Renal cortical epithelial cell (primary cell): Measurements from ENCODE around the gene PCDHGA11. TPM values are rescaled to one million over a fixed set of nuclear protein-coding genes. Genes with fewer than 3 reads are reported as not detected.
"Not testable (repeated sequence)": the region's sequence is repeated elsewhere in the genome, so short reads cannot be mapped to it uniquely, and the experiment has no call there.

ENCODE experiments used
- DNase-seq: peaks from one replicate; pipeline ENCODE4 v3.0.0-alpha.2; 2011; ENCODE audit warnings: low read depth
- total RNA-seq: library from RNA; depleted of rRNA; stranded (reverse); fragments of >200 nt; gene quantifications from 2 replicates; pipeline ENCODE4 v1.2.3, GENCODE V29; 2014

PCDHGA11 gene
- total RNA-seq, 1 donor from 2014 or later = 3.1 TPM

DNA sequence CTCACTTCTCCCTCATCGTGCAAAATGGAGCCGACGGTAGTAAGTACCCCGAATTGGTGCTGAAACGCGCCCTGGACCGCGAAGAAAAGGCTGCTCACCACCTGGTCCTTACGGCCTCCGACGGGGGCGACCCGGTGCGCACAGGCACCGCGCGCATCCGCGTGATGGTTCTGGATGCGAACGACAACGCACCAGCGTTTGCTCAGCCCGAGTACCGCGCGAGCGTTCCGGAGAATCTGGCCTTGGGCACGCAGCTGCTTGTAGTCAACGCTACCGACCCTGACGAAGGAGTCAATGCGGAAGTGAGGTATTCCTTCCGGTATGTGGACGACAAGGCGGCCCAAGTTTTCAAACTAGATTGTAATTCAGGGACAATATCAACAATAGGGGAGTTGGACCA, 10.4 kb downstream of the PCDHGA11 start:
- no peak for DNase-seq

DNA sequence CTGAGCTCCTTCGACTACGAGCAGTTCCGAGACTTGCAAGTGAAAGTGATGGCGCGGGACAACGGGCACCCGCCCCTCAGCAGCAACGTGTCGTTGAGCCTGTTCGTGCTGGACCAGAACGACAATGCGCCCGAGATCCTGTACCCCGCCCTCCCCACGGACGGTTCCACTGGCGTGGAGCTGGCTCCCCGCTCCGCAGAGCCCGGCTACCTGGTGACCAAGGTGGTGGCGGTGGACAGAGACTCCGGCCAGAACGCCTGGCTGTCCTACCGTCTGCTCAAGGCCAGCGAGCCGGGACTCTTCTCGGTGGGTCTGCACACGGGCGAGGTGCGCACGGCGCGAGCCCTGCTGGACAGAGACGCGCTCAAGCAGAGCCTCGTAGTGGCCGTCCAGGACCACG, 11.5 kb downstream of the PCDHGA11 start:
- DNase-seq = not testable (repeated sequence)

DNA sequence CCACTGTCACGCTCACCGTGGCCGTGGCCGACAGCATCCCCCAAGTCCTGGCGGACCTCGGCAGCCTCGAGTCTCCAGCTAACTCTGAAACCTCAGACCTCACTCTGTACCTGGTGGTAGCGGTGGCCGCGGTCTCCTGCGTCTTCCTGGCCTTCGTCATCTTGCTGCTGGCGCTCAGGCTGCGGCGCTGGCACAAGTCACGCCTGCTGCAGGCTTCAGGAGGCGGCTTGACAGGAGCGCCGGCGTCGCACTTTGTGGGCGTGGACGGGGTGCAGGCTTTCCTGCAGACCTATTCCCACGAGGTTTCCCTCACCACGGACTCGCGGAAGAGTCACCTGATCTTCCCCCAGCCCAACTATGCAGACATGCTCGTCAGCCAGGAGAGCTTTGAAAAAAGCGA, 11.9 kb downstream of the PCDHGA11 start:
- DNase-seq = not testable (repeated sequence)

DNA sequence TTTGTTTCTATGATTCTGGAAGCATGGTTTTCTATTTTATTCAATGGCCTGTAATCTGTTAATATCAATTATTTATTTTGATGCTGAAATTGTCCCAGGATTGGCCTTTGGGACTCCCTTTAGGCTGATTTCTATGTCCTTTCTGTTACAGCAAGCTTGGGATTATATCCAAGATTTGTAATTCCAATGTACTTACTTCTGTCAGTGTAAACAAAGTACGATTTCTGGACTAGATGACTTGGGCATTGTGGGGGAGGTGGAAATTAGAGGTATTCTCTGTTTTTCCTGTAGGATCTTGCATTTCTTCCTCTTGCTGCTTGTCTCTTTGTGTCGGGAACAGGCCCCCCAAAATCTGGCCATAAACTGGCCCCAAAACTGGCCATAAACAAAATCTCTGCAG, 13.2 kb downstream of the PCDHGA11 start:
- DNase-seq = no peak

DNA sequence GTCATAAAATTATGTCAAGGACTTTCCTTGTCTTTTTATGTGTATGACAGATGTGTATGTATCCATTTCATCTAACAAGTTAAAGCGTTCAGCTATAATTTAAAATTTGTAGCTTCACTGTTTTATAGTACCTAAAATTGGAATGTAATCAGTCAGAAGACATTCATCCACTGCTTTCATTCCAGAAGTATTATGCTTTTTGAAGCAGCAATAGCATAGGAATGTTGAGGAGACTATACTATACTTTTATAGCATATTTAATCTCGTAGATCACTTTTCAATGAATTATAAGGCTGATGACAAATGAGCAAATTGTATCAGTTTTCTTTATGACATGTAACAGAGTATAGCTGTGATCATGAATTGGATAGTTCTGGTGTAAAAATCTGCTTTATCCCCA, 16.4 kb downstream of the PCDHGA11 start:
- no peak for DNase-seq

DNA sequence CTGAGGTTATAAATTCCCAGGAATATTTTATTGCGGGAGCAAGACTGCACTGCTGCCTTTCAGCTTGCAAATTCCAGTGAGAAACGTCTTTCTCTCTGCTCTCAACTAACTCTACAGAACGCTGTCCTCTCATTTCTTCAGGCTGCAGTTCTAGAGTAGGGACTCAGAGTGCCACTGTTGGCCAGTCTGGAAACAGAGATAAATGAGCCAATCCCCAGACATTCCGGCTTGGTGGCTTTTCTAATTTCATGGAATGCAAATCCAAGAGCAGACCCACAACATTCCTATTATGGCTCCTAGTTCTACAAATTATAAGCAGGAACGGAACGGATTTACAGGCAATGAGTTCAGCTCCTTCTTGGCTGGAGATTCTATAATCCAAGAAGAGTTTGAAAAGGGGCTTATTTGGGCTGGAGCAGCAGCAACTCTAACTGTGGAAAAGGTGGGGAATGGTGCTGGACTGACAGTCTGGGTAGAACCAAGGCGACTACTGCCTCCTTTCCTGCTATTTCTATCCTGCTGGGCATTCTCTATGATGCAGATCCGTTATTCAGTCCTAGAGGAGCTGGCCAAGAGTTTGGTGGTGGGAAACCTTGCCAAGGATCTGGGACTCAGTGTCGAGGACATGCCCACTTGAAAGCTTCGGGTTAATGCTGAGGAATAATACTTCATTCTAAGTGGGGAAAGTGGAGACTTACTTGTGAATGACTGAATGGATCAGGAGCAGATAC, 18.7 kb downstream of the PCDHGA11 start:
- DNase-seq = no peak

DNA sequence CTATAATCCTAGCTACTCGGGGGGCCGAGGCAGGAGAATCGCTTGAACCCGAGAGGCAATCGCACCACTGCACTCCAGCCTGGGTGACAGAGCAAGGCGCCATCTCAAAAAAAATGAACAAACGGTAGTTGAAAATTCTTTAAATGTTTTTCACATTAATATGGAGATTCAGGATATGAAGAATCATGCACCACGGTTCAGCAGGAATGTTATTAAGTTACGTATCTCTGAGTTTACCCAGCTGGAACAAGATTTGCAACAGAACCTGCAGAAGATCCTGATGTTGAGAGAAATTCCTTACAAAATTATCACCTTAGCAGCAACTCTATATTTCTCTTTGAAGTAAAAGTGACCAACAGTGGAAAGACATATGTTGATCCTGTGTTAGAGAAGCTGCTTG, 19.5 kb downstream of the PCDHGA11 start:
- no peak for DNase-seq

DNA sequence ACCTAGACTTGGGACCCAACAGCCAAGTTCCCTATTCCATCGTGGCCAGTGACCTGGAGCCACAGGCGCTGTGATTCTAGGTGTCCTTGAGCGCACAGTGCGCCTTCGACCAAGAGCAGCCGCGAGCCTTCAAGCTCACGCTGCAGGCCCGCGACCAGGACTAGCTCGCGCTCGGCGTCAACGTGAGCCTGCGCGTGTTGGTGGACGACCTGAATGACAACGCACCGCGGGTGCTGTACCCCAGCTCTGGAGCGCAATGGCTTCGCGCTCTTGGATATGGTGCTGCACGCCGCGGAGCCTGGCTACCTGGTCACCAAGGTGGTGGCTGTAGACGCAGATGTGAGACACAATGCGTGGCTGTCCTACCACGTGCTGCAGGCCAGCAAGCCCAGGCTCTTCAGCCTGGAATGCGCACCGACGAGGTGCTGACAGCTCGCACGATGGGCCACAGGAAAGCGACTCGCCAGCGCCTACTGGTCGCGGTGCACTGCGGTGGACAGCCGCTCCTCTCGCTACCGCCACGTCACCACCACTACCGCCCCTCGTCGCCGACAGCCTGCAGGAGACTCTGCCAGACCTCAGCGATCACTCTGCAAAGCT, 20.8 kb downstream of the PCDHGA11 start:
- DNase-seq = no peak

DNA sequence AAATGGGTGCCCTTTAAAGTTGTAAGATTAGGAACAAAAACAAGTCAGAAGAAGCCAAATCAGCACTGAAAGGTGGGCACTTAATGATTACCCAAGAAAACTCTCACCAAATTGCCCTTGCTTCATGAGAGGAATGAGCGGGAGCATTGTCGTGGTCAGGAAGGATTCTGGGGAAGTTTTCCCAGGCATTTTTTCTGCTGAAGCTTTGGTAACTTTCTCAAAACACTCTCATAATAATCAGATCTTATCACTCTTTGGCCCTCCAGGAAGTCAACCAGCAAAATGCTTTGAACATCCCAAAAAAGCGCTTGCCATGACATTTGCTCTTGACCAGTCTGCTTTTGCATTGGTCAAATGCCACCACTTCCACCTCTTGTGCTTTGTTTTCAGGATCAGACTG, 44.5 kb downstream of the PCDHGA11 start:
- peak; percentile 46 for DNase-seq

Other genes with a start within 250 kb of the PCDHGA11 start
- gene PCDHB7, start 248.4 kb upstream of the PCDHGA11 start, total RNA-seq = under 0.01 and 0.85 TPM in 2 replicates
- 0.17 and 0.55 TPM in 2 replicates for gene PCDHB8, start 243.3 kb upstream of the PCDHGA11 start, total RNA-seq
- gene PCDHB16, start 238.7 kb upstream of the PCDHGA11 start, total RNA-seq = 0.17 and 1.4 TPM in 2 replicates
- gene PCDHB9, start 233.9 kb upstream of the PCDHGA11 start, total RNA-seq = 0.17 and 0.60 TPM in 2 replicates
- gene PCDHB10, start 228.7 kb upstream of the PCDHGA11 start, total RNA-seq = 0.35 and 0.85 TPM in 2 replicates
- gene PCDHB11, start 221.4 kb upstream of the PCDHGA11 start, total RNA-seq = 0.17 and 1.6 TPM in 2 replicates
- gene PCDHB12, start 212.3 kb upstream of the PCDHGA11 start, total RNA-seq = 1.2 TPM in 1 of 2 replicates, not detected in the other
- gene PCDHB13, start 207.1 kb upstream of the PCDHGA11 start, total RNA-seq = 0.17 and 2.9 TPM in 2 replicates
- gene PCDHB14, start 197.7 kb upstream of the PCDHGA11 start, total RNA-seq = 0.35 and 3.5 TPM in 2 replicates
- gene PCDHB15, start 175.7 kb upstream of the PCDHGA11 start, total RNA-seq = under 0.01 and 1.3 TPM in 2 replicates
- 0.20 and 1.0 TPM in 2 replicates for gene SLC25A2, start 117.0 kb upstream of the PCDHGA11 start, total RNA-seq
- gene TAF7, start 100.3 kb upstream of the PCDHGA11 start, total RNA-seq = 68.9 and 99.9 TPM in 2 replicates
- gene PCDHGA1, start 90.5 kb upstream of the PCDHGA11 start, total RNA-seq = under 0.01 and 0.80 TPM in 2 replicates
- 1.2 and 3.1 TPM in 2 replicates for gene PCDHGA2, start 82.3 kb upstream of the PCDHGA11 start, total RNA-seq
- 0.17 and 1.0 TPM in 2 replicates for gene PCDHGA3, start 77.2 kb upstream of the PCDHGA11 start, total RNA-seq
- gene PCDHGB1, start 71.0 kb upstream of the PCDHGA11 start, total RNA-seq = 0.35 and 4.0 TPM in 2 replicates
- gene PCDHGA4, start 66.0 kb upstream of the PCDHGA11 start, total RNA-seq = 0.87 and 2.1 TPM in 2 replicates
- gene PCDHGB2, start 61.1 kb upstream of the PCDHGA11 start, total RNA-seq = 0.35 and 2.7 TPM in 2 replicates
- under 0.01 and 1.3 TPM in 2 replicates for gene PCDHGA5, start 56.9 kb upstream of the PCDHGA11 start, total RNA-seq
- 0.52 and 2.3 TPM in 2 replicates for gene PCDHGB3, start 50.8 kb upstream of the PCDHGA11 start, total RNA-seq
- 0.69 and 2.1 TPM in 2 replicates for gene PCDHGA6, start 47.2 kb upstream of the PCDHGA11 start, total RNA-seq
- gene PCDHGA7, start 38.3 kb upstream of the PCDHGA11 start, total RNA-seq = 0.52 and 2.3 TPM in 2 replicates
- 4.9 and 12.5 TPM in 2 replicates for gene PCDHGB4, start 33.4 kb upstream of the PCDHGA11 start, total RNA-seq
- 0.69 and 1.6 TPM in 2 replicates for gene PCDHGA8, start 28.4 kb upstream of the PCDHGA11 start, total RNA-seq
- 9.4 and 17.8 TPM in 2 replicates for gene PCDHGB5, start 23.1 kb upstream of the PCDHGA11 start, total RNA-seq
- gene PCDHGA9, start 18.3 kb upstream of the PCDHGA11 start, total RNA-seq = 0.52 and 3.2 TPM in 2 replicates
- gene PCDHGB6, start 13.0 kb upstream of the PCDHGA11 start, total RNA-seq = 1.0 and 2.3 TPM in 2 replicates
- 0.52 and 5.1 TPM in 2 replicates for gene PCDHGA10, start 8.1 kb upstream of the PCDHGA11 start, total RNA-seq
- gene PCDHGB7, start 3.4 kb upstream of the PCDHGA11 start, total RNA-seq = 1.7 and 10.4 TPM in 2 replicates
- gene PCDHGA12, start 9.5 kb downstream of the PCDHGA11 start, total RNA-seq = 0.52 and 1.7 TPM in 2 replicates
- 11.8 and 23.6 TPM in 2 replicates for gene PCDHGC3, start 54.9 kb downstream of the PCDHGA11 start, total RNA-seq
- 1.1 TPM in 1 of 2 replicates, not detected in the other for gene PCDHGC4, start 64.0 kb downstream of the PCDHGA11 start, total RNA-seq
- gene PCDHGC5, start 68.0 kb downstream of the PCDHGA11 start, total RNA-seq = 0.17 and 0.80 TPM in 2 replicates
- 73.1 and 113 TPM in 2 replicates for gene DIAPH1, start 197.9 kb downstream of the PCDHGA11 start, total RNA-seq
- gene HDAC3, start 215.8 kb downstream of the PCDHGA11 start, total RNA-seq = 50.2 and 62.0 TPM in 2 replicates
- 5.4 and 6.9 TPM in 2 replicates for gene RELL2, start 215.9 kb downstream of the PCDHGA11 start, total RNA-seq
- 28.9 and 34.2 TPM in 2 replicates for gene FCHSD1, start 230.4 kb downstream of the PCDHGA11 start, total RNA-seq